GM12878 (cell line): ENCODE results near the gene SYNPR. TPM values are rescaled to one million over a fixed set of nuclear protein-coding genes. Genes with fewer than 3 reads are reported as not detected.

ENCODE experiments used
- MTA2 ChIP-seq: fragments of 450-650 bp; IDR thresholded peaks from 2 replicates; pipeline ENCODE4 v1.6.1; 2016; ENCODE audit warnings: low read depth, mild to moderate bottlenecking, moderate library complexity
- NR2C2 ChIP-seq: IDR thresholded peaks from 2 replicates; pipeline ENCODE4 v1.6.1; 2011; ENCODE audit warnings: borderline replicate concordance, low read depth; ENCODE audit not compliant: control insufficient read depth, insufficient read length
- SP1 ChIP-seq: IDR thresholded peaks from one replicate; pipeline ENCODE4 v1.6.1; 2011; ENCODE audit warnings: low read depth, low read length
- SRF ChIP-seq, 2 experiments: IDR thresholded peaks; 2 replicates each; pipeline ENCODE4 v1.6.1; 2011; ENCODE audit warnings: low read depth in 2 of 2, low read length in 2 of 2, mild to moderate bottlenecking in 1 of 2, moderate library complexity in 1 of 2
- polyA plus RNA-seq, 11 experiments: library from polyadenylated mRNA; depleted of rRNA in 4 of 11; unstranded in 6 of 11; stranded (reverse) in 5 of 11; fragments of >200 nt; fragmentation: Nextera tagmentation in 4 of 11; fragmentation: Illumina TruSeq in 1 of 11; extraction: Ambion mirVana in 4 of 11; extraction: Trizol in 1 of 11; gene quantifications; 1 replicate in 1 of 11; 2 replicates in 10 of 11; pipeline versions ENCODE4 v1.2.1 to v1.2.3, GENCODE V29; 2011 to 2016; ENCODE audit warnings: inconsistent platforms in 2 of 11, missing spikeins in 2 of 11, low read depth in 1 of 11
- total RNA-seq, 4 experiments: library from RNA; depleted of rRNA in 3 of 4; stranded (reverse); fragments of >200 nt in 3 of 4; fragmentation: Illumina TruSeq in 1 of 4; extraction: Trizol in 1 of 4; gene quantifications; 2 replicates each; pipeline versions ENCODE4 v1.2.1 to v1.2.3, GENCODE V29; 2013 to 2021
- TF ChIP-seq, protein P1 (sequence below): fragments of 450-650 bp; IDR thresholded peaks from 2 replicates; pipeline ENCODE4 v1.6.1; 2018; ENCODE audit warnings: borderline replicate concordance, mild to moderate bottlenecking; ENCODE audit not compliant: partially characterized antibody
- TF ChIP-seq, protein P2 (sequence below): IDR thresholded peaks from 2 replicates; pipeline ENCODE4 v1.6.1; 2012; ENCODE audit warnings: low read length, inconsistent platforms
- TF ChIP-seq, protein P3 (sequence below): IDR thresholded peaks from 2 replicates; pipeline ENCODE4 v1.6.1; 2011; ENCODE audit warnings: borderline replicate concordance, low read depth, mild to moderate bottlenecking, moderate library complexity, low read length; ENCODE audit not compliant: insufficient read depth, poor library complexity, severe bottlenecking
- TF ChIP-seq, protein P4 (sequence below): fragments of 450-650 bp; IDR thresholded peaks from 2 replicates; pipeline ENCODE4 v1.6.1; 2016; ENCODE audit warnings: mild to moderate bottlenecking
- TF ChIP-seq, protein P5 (sequence below): fragments of 450-650 bp; formaldehyde crosslinking; IDR thresholded peaks from 2 replicates; pipeline ENCODE4 v1.5.0; 2022; ENCODE audit warnings: mild to moderate bottlenecking, missing genetic modification characterization

The SYNPR gene
- total and polyA plus RNA-seq, 10 of the 15 experiments (the other 5 are each of a cell fraction or from before 2014, with no cell fraction given) = not detected

DNA sequence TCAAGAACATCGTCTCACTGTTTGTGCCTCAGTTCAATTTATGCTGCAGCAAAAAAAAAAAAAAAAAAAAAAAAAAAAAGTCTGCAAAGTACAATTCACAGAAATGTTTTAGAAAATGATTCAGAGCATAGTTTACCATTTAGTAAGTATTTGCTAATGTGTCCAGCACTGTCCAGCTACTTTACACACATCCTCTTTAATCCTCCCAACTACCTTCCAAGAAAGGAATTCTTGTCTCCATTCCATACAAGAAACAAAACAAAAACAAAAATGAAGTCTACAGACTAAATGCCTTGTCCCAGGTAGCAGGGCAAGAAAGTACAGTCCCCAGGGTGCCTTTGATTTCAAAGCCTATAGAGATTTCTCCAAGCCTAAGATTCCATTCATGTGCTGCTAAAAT, 335.5 kb downstream of the SYNPR start (continued):
- TF ChIP-seq, protein P1, sequence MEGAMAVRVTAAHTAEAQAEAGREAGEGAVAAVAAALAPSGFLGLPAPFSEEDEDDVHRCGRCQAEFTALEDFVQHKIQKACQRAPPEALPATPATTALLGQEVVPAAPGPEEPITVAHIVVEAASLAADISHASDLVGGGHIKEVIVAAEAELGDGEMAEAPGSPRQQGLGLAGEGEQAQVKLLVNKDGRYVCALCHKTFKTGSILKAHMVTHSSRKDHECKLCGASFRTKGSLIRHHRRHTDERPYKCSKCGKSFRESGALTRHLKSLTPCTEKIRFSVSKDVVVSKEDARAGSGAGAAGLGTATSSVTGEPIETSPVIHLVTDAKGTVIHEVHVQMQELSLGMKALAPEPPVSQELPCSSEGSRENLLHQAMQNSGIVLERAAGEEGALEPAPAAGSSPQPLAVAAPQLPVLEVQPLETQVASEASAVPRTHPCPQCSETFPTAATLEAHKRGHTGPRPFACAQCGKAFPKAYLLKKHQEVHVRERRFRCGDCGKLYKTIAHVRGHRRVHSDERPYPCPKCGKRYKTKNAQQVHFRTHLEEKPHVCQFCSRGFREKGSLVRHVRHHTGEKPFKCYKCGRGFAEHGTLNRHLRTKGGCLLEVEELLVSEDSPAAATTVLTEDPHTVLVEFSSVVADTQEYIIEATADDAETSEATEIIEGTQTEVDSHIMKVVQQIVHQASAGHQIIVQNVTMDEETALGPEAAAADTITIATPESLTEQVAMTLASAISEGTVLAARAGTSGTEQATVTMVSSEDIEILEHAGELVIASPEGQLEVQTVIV = no peak
- no peak for TF ChIP-seq SP1
- TF ChIP-seq, protein P2, sequence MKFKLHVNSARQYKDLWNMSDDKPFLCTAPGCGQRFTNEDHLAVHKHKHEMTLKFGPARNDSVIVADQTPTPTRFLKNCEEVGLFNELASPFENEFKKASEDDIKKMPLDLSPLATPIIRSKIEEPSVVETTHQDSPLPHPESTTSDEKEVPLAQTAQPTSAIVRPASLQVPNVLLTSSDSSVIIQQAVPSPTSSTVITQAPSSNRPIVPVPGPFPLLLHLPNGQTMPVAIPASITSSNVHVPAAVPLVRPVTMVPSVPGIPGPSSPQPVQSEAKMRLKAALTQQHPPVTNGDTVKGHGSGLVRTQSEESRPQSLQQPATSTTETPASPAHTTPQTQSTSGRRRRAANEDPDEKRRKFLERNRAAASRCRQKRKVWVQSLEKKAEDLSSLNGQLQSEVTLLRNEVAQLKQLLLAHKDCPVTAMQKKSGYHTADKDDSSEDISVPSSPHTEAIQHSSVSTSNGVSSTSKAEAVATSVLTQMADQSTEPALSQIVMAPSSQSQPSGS = no peak
- TF ChIP-seq, protein P3, sequence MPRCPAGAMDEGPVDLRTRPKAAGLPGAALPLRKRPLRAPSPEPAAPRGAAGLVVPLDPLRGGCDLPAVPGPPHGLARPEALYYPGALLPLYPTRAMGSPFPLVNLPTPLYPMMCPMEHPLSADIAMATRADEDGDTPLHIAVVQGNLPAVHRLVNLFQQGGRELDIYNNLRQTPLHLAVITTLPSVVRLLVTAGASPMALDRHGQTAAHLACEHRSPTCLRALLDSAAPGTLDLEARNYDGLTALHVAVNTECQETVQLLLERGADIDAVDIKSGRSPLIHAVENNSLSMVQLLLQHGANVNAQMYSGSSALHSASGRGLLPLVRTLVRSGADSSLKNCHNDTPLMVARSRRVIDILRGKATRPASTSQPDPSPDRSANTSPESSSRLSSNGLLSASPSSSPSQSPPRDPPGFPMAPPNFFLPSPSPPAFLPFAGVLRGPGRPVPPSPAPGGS = no peak
- no peak for TF ChIP-seq MTA2
- TF ChIP-seq, protein P4, sequence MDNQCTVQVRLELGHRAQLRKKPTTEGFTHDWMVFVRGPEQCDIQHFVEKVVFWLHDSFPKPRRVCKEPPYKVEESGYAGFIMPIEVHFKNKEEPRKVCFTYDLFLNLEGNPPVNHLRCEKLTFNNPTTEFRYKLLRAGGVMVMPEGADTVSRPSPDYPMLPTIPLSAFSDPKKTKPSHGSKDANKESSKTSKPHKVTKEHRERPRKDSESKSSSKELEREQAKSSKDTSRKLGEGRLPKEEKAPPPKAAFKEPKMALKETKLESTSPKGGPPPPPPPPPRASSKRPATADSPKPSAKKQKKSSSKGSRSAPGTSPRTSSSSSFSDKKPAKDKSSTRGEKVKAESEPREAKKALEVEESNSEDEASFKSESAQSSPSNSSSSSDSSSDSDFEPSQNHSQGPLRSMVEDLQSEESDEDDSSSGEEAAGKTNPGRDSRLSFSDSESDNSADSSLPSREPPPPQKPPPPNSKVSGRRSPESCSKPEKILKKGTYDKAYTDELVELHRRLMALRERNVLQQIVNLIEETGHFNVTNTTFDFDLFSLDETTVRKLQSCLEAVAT = no peak
- TF ChIP-seq, protein P5, sequence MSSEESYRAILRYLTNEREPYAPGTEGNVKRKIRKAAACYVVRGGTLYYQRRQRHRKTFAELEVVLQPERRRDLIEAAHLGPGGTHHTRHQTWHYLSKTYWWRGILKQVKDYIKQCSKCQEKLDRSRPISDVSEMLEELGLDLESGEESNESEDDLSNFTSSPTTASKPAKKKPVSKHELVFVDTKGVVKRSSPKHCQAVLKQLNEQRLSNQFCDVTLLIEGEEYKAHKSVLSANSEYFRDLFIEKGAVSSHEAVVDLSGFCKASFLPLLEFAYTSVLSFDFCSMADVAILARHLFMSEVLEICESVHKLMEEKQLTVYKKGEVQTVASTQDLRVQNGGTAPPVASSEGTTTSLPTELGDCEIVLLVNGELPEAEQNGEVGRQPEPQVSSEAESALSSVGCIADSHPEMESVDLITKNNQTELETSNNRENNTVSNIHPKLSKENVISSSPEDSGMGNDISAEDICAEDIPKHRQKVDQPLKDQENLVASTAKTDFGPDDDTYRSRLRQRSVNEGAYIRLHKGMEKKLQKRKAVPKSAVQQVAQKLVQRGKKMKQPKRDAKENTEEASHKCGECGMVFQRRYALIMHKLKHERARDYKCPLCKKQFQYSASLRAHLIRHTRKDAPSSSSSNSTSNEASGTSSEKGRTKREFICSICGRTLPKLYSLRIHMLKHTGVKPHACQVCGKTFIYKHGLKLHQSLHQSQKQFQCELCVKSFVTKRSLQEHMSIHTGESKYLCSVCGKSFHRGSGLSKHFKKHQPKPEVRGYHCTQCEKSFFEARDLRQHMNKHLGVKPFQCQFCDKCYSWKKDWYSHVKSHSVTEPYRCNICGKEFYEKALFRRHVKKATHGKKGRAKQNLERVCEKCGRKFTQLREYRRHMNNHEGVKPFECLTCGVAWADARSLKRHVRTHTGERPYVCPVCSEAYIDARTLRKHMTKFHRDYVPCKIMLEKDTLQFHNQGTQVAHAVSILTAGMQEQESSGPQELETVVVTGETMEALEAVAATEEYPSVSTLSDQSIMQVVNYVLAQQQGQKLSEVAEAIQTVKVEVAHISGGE (CRISPR knock-in tag) = no peak
- TF ChIP-seq SRF (IDR thresholded peaks at IDR 0.05; ENCODE audit: low read depth in 2 of 2, low read length in 2 of 2) = no peak
- TF ChIP-seq NR2C2 = no peak
